Measurements from ENCODE around the gene NBPF3.
"Not testable (repeated sequence)": the region's sequence is repeated elsewhere in the genome, so short reads cannot be mapped to it uniquely, and the experiment has no call there.

The NBPF3 gene

DNA sequence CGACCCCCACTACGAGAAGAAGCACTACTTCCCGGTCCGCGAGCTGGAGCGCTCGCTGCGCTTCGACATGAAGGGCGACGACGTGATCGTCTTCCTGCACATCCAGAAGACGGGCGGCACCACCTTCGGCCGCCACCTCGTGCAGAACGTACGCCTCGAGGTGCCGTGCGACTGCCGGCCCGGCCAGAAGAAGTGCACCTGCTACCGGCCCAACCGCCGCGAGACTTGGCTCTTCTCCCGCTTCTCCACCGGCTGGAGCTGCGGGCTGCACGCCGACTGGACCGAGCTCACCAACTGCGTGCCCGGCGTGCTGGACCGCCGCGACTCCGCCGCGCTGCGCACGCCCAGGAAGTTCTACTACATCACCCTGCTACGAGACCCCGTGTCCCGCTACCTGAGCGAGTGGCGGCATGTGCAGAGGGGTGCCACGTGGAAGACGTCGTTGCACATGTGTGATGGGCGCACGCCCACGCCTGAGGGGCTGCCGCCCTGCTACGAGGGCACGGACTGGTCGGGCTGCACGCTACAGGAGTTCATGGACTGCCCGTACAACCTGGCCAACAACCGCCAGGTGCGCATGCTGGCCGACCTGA, 11.4 kb upstream of the NBPF3 start:
- not testable (repeated sequence) for H2AFZ ChIP-seq (ENCODE audit: low read depth, low read length); H3K9me3 ChIP-seq (ENCODE audit: low read length); H3K36me3 ChIP-seq (ENCODE audit: insufficient read depth, low read length); H3K4me1 ChIP-seq (ENCODE audit: insufficient read depth, low read length)
- peaks cover 10% of the 10 kb centered on the region for H3K27me3 ChIP-seq (ENCODE audit: insufficient read depth, low read length)
- H3K4me3 ChIP-seq (ENCODE audit: low read length) = peak overlapping the region; percentile 44

DNA sequence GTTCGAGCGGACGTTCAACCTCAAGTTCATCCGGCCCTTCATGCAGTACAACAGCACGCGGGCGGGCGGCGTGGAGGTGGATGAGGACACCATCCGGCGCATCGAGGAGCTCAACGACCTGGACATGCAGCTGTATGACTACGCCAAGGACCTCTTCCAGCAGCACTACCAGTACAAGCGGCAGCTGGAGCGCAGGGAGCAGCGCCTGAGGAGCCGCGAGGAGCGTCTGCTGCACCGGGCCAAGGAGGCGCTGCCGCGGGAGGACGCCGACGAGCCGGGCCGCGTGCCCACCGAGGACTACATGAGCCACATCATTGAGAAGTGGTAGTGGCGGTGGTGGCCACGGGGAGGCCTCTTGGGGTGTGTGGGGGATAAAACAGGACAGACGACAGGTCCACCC, 10.7 kb upstream of the NBPF3 start:
- not testable (repeated sequence) for H3K4me1 ChIP-seq (ENCODE audit: insufficient read depth, low read length); H3K4me3 ChIP-seq (ENCODE audit: low read length); H3K36me3 ChIP-seq (ENCODE audit: insufficient read depth, low read length); H3K9me3 ChIP-seq (ENCODE audit: low read length); H2AFZ ChIP-seq (ENCODE audit: low read depth, low read length)
- peaks cover 10% of the 10 kb centered on the region for H3K27me3 ChIP-seq (ENCODE audit: insufficient read depth, low read length)

DNA sequence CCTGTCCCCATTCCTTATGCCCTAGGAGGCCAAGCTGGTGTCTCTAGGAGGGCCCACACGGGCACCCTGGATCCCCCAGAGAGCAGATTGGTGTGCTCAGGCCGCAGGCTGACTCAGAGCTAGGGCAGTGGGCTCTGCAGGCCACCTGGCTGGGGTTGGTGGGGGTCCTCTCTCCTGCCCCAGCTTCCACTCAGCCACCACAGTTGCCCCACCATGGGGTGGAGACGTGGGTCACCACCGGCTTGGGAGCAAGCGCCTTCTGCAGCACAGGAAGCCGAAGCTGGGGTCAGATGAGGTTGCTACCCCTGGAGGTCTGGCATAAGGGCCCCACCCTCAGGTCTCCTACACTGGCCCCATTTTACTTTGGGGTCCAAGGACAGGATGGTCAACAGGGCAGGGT, 9.1 kb upstream of the NBPF3 start:
- H3K9me3 ChIP-seq (ENCODE audit: low read length); H2AFZ ChIP-seq (ENCODE audit: low read depth, low read length); H3K4me3 ChIP-seq (ENCODE audit: low read length); H3K4me1 ChIP-seq (ENCODE audit: insufficient read depth, low read length); H3K36me3 ChIP-seq (ENCODE audit: insufficient read depth, low read length): not testable (repeated sequence)
- peaks cover 18% of the 10 kb centered on the region for H3K27me3 ChIP-seq (ENCODE audit: insufficient read depth, low read length)

DNA sequence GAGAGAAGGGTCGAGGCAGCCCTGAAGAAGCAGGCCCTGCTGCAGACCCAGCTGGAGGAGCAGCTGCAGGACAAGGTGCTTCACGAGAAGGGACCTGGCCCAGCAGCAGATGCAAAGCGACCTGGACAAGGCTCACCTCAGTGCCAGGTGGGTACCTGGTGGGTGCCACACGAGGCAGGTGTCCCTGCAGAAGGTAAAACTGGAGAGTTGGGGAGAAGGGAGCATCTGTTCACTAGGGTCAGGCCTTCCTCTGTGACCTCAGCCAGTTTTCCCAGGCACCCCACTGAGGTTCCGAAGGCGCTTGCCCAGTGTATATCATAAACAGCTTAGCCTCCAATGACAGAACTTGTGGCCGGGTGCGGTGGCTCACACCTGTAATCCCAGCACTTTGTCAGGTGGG, 5.5 kb upstream of the NBPF3 start:
- Histone ChIP-seq H2AFZ (ENCODE audit: low read depth, low read length) (no peak overlapping the region), H3K27me3 (ENCODE audit: insufficient read depth, low read length) (peaks cover 18% of the 10 kb centered on the region), H3K36me3 (ENCODE audit: insufficient read depth, low read length) (no peaks in the 10 kb centered on the region), H3K9me3 (ENCODE audit: low read length) (no peaks in the 10 kb centered on the region), H3K4me1 (ENCODE audit: insufficient read depth, low read length) (no peaks in the 10 kb centered on the region), H3K4me3 (ENCODE audit: low read length) (no peak overlapping the region)

DNA sequence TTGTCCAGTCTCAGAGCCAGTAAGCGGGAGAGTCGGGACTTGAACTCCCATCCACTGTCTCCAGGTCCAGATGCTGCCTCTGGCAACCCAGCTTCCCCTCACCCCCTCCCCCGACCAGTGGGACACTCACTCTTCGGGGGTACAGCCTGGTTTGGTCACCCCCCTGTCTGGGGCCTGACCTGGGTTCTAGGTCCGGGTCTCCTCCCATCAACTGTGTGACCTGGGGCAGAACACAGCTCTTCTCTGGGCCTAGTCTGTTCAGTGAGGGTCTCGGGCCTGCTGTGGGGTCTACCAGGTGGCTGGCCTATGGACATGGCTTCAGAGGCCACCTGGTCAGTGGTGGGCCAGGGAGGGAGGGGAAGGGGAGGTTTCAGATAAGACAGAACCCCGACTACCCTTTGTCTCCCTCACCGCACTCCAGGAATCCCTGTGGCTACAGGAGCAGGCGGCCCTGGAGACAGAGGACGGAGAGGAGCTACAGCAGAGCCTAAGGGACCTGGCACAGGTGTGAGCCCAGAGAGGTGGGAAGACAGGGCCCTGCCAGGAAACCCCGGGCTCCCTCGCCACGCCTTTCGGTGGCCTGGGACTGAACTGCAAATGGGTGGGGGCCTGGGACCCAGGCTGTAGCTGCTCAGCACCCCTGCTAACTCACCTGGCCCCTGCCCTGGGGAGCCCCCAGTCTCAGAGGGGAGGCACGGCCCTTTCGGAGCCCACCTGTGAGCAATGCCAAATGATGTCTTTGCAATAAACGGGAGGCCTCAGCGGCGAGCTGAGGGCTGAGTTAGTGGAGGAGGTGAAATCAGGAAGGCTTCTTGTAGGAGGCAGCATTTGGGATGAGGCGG, 4.1 kb upstream of the NBPF3 start:
- Histone ChIP-seq H3K4me1 (ENCODE audit: insufficient read depth, low read length) (peaks cover 3% of the 10 kb centered on the region), H3K9me3 (ENCODE audit: low read length) (no peaks in the 10 kb centered on the region), H3K36me3 (ENCODE audit: insufficient read depth, low read length) (no peaks in the 10 kb centered on the region), H2AFZ (ENCODE audit: low read depth, low read length) (no peak overlapping the region), H3K4me3 (ENCODE audit: low read length) (no peak overlapping the region), H3K27me3 (ENCODE audit: insufficient read depth, low read length) (peaks cover 17% of the 10 kb centered on the region)

DNA sequence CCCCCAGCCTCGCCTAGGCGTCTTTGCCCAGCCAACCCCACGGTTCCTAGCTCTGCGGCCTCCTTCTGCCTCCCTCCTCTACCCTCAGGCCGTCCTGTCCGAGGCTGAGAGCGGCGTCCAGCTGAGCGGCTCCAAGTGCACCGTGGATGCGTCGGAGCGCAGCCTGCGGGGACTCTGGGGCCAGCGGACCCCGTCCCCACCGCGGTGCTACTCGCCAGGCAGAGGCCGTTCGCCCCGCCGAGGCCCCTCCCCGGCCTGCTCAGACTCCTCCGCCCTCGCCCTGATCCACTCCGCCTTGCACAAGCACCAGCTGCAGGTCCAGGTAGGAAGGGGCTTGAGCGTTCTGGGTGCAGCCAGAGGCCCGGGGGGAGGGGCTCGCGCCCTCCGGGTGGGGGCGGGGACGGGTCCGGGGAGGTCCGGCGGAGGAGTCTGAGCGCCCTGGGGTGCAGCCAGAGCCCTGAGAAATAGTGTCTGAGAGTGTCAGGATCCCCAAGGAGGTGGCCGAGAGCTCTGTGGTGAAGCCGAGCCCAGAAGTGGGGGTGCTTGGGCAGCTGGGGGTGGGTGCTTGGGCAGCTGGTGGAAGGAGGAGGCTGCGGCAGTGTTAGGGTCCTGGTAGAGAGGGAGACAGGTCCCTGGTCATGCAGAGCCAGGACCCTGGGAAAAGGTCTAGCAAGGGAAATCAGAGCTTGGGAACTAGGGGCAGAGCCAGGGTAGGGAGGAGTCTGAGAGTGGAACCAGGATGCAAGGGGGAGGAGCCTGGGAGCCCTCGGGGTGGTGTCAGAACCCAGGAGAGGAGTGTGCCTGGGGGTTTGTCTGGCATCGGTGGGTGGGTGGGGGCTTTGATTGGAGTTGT, 3.2 kb upstream of the NBPF3 start:
- peaks cover 9% of the 10 kb centered on the region for H3K4me1 ChIP-seq (ENCODE audit: insufficient read depth, low read length)
- peaks cover 14% of the 10 kb centered on the region for H3K27me3 ChIP-seq (ENCODE audit: insufficient read depth, low read length)
- no peaks in the 10 kb centered on the region for H3K9me3 ChIP-seq (ENCODE audit: low read length)
- H3K36me3 ChIP-seq (ENCODE audit: insufficient read depth, low read length) = no peaks in the 10 kb centered on the region
- H3K4me3 ChIP-seq (ENCODE audit: low read length) = no peak overlapping the region
- no peak overlapping the region for H2AFZ ChIP-seq (ENCODE audit: low read depth, low read length)

DNA sequence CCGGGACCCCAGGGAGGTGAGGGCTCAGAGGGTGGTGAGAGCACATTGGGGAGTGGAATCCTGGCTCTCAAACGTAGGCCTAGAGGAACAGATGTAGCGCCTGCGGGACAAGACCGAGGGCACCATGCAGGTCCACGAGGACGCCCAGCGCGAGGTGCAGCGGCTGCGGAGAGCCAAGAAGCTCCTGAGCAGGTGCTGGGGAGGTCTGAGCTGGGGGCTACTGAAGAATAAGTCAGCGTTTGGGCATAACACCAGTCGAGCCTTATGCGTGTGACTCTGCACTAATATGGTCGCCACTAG, 2.6 kb upstream of the NBPF3 start:
- Histone ChIP-seq H3K4me3 (ENCODE audit: low read length) (no peak overlapping the region), H3K9me3 (ENCODE audit: low read length) (no peaks in the 10 kb centered on the region), H2AFZ (ENCODE audit: low read depth, low read length) (no peak overlapping the region), H3K27me3 (ENCODE audit: insufficient read depth, low read length) (peaks cover 14% of the 10 kb centered on the region), H3K36me3 (ENCODE audit: insufficient read depth, low read length) (no peaks in the 10 kb centered on the region), H3K4me1 (ENCODE audit: insufficient read depth, low read length) (peaks cover 9% of the 10 kb centered on the region)

DNA sequence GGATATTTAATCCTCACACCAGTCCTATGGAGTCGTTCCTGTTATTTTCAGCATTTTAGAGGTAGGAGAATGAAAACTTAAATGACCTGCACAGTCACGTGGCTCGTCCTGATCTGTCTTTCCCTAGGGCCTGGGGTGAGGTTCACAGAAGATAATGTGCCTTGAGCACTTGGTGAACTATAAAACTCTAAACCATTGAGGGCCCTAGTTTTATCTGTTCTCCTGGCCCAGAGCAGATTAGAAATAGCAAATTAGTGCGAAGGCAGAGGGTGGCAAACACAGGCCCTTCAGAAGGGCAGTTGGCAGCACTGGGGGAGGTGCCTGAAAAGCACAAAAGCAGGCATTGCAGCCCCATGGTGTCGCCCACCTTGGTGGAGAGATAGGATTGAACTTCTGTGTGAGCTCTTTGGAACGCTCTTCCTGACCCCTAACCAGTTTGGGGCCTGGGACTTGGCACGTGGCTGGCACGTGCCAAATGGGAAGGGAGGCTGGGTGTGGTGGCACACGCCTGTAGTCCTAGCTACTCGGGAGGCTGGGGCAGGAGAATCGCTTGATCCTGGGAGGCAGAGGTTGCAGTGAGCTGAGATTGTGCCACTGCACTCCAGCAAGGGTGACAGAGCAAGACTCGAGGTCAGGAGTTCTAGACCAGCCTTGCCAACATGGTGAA, 1.2 kb upstream of the NBPF3 start:
- H3K4me1 ChIP-seq (ENCODE audit: insufficient read depth, low read length); H2AFZ ChIP-seq (ENCODE audit: low read depth, low read length); H3K4me3 ChIP-seq (ENCODE audit: low read length); H3K9me3 ChIP-seq (ENCODE audit: low read length); H3K36me3 ChIP-seq (ENCODE audit: insufficient read depth, low read length): not testable (repeated sequence)
- H3K27me3 ChIP-seq (ENCODE audit: insufficient read depth, low read length) = peaks cover 14% of the 10 kb centered on the region

DNA sequence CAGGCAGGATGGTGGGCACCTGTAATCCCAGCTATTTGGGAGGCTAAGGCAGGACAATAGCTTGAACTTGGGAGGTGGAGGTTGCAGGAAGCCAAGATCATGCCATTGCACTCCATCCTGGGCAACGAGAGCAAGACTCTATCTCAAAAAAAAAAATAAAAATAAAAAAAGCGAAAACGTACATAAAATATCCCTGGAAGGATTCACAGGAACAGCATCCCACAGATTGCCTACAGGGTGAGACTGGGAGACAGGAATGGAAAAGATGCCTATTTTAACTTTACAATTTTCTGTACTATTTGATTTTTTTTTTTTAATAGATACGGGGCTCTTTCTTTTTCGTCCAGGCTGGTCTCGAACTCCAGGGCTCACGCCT, 604 bp upstream of the NBPF3 start:
- Histone ChIP-seq H3K9me3 (ENCODE audit: low read length) (no peaks in the 10 kb centered on the region), H2AFZ (ENCODE audit: low read depth, low read length) (peak overlapping the region; percentile 97), H3K27me3 (ENCODE audit: insufficient read depth, low read length) (peaks cover 14% of the 10 kb centered on the region), H3K4me1 (ENCODE audit: insufficient read depth, low read length) (peaks cover 9% of the 10 kb centered on the region), H3K36me3 (ENCODE audit: insufficient read depth, low read length) (no peaks in the 10 kb centered on the region), H3K4me3 (ENCODE audit: low read length) (peak overlapping the region; percentile 82)

DNA sequence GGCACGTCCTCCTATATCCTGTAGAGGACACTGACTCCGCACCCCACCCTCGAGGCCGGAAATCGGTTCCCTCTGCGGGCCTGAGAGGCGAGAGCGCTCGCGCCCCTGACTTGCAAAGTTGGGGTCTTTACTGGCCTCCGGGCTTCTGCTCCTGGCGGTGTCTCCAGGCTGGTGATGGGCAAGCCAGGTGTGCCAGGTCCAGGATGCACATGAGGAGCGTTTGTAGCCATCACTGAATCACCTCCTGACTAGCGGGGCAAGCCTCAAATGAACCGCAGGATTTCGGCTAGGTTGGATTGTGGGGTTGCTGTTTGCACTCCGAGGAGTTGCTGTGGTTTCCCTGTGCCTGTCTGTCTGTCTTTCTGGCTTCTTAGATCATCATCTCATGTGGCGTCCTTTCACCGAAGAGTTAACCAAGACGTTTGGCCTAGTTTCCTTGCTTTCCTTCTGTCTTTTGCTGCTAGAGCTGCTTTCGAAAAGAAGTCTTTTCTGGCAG, 741 bp downstream of the NBPF3 start:
- H3K4me1 ChIP-seq (ENCODE audit: insufficient read depth, low read length); H3K27me3 ChIP-seq (ENCODE audit: insufficient read depth, low read length); H3K9me3 ChIP-seq (ENCODE audit: low read length); H3K36me3 ChIP-seq (ENCODE audit: insufficient read depth, low read length): not testable (repeated sequence)
- Histone ChIP-seq H2AFZ (ENCODE audit: low read depth, low read length) (peak overlapping the region; percentile 6), H3K4me3 (ENCODE audit: low read length) (peak overlapping the region; percentile 82)

DNA sequence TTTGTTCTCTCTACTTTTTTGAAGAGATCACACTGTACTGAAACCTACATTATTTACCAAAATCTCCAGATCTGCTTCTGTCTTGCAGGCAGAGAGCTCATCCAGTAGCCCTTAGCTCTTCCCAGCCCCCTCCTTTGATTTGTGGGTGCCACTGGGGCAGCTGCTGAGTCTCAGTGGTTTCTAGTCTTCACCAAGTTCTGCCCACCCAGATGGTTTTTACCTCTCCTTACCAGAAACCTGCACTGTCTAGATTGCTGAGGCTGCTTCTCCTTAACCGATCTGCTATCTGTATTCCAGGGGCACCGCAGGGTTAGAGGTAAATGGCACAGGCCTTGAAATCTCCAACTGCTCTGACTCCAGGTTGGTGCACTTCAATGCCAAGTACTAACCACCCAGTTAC, 6.7 kb downstream of the NBPF3 start:
- H2AFZ ChIP-seq (ENCODE audit: low read depth, low read length); H3K36me3 ChIP-seq (ENCODE audit: insufficient read depth, low read length): not testable (repeated sequence)

DNA sequence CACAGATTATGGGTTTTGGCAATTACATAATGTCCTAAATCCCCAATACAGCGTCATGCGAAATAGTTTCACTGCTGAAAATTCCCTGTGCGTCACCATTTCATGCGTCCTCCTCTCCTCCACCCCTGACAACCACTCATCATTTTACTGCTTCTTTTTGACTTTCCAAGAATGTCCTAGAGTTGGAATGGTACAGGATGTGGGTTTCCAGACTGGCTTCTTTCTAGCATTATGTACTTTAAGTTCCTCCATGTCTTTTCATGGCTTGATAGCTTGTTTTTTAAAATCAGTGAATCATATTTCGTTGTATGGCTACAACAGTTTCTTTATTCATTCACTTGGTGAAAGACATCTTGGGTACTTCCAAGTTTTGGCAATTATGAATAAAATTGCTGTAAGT, 7.4 kb downstream of the NBPF3 start:
- Histone ChIP-seq H3K4me3 (ENCODE audit: low read length) (no peak overlapping the region), H3K9me3 (ENCODE audit: low read length) (no peaks in the 10 kb centered on the region), H3K27me3 (ENCODE audit: insufficient read depth, low read length) (no peaks in the 10 kb centered on the region), H3K4me1 (ENCODE audit: insufficient read depth, low read length) (no peaks in the 10 kb centered on the region), H3K36me3 (ENCODE audit: insufficient read depth, low read length) (peaks cover 3% of the 10 kb centered on the region), H2AFZ (ENCODE audit: low read depth, low read length) (no peak overlapping the region)

More for the DNA sequence above, 6.7 kb downstream of the NBPF3 start:
- not testable (repeated sequence) for H3K4me1 ChIP-seq (ENCODE audit: insufficient read depth, low read length); H3K4me3 ChIP-seq (ENCODE audit: low read length); H3K9me3 ChIP-seq (ENCODE audit: low read length); H3K27me3 ChIP-seq (ENCODE audit: insufficient read depth, low read length)

DNA sequence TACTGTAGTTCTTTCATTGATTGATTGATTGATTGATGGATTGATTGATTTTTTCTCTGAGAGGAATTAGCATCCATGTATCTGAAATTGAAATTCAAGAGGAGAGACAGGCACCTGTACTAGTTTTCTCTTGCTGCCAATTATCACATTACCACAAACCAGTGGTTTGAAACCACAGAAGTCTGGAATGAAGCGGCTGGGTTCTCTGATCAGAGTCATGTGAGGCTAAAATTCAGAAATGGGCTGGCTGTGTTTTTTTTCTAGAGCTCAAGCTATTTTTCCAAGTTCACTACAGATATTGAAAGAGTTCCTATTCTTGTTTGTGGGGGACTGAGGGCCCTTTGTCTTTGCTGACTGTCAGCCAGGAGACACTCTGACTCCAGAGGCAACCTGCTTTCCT, 10.0 kb downstream of the NBPF3 start:
- H3K4me3 ChIP-seq (ENCODE audit: low read length) = no peak overlapping the region
- no peak overlapping the region for H2AFZ ChIP-seq (ENCODE audit: low read depth, low read length)
- H3K9me3 ChIP-seq (ENCODE audit: low read length) = no peaks in the 10 kb centered on the region
- H3K27me3 ChIP-seq (ENCODE audit: insufficient read depth, low read length) = no peaks in the 10 kb centered on the region
- peaks cover 5% of the 10 kb centered on the region for H3K36me3 ChIP-seq (ENCODE audit: insufficient read depth, low read length)
- H3K4me1 ChIP-seq (ENCODE audit: insufficient read depth, low read length) = no peaks in the 10 kb centered on the region

Data from neuron (in vitro differentiated cells).